ENCODE data around the gene CELF2.

Gene CELF2

GRCh38 chr10:10977978-10978377, 39.7 kb upstream of the CELF2 start (continued):
- TF ChIP-seq, protein P1, sequence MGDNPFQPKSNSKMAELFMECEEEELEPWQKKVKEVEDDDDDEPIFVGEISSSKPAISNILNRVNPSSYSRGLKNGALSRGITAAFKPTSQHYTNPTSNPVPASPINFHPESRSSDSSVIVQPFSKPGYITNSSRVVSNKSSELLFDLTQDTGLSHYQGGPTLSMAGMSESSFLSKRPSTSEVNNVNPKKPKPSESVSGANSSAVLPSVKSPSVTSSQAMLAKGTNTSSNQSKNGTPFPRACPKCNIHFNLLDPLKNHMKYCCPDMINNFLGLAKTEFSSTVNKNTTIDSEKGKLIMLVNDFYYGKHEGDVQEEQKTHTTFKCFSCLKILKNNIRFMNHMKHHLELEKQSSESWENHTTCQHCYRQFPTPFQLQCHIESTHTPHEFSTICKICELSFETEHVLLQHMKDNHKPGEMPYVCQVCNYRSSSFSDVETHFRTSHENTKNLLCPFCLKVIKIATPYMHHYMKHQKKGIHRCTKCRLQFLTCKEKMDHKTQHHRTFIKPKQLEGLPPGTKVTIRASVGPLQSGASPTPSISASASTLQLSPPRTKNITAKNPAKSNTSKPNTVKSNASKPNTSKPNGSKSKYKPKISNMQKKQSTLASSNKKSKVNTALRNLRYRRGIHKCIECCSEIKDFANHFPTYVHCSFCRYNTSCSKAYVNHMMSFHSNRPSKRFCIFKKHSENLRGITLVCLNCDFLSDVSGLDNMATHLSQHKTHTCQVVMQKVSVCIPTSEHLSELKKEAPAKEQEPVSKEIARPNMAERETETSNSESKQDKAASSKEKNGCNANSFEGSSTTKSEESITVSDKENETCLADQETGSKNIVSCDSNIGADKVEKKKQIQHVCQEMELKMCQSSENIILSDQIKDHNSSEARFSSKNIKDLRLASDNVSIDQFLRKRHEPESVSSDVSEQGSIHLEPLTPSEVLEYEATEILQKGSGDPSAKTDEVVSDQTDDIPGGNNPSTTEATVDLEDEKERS (tag by site-specific recombination; IDR thresholded peaks at IDR 0.05), result no peak

GRCh38 chr10:10985361-10985760, 32.3 kb upstream of the CELF2 start:
- CTCF ChIA-PET, result interaction anchor here (0.6 kb wide), 1 partner anchor 460 kb away, joined by 4 read pairs; no protein-coding TSS in a partner anchor
- Histone ChIP-seq H3K36me3 (ENCODE audit: control insufficient read depth in 2 of 2, insufficient read depth in 1 of 2, low read length in 2 of 2) (no peaks in the 10 kb centered on the region), H3K27ac (ENCODE audit: extremely low read depth, low read depth, low read length) (no peak overlapping the region), H3K9me3 (ENCODE audit: control insufficient read depth, insufficient read depth, low read depth, low read length) (no peaks in the 10 kb centered on the region), H3K4me3 (ENCODE audit: low read depth, low read length) (no peak overlapping the region), H3K4me1 (ENCODE audit: control insufficient read depth, insufficient read depth, low read length) (peaks cover 11% of the 10 kb centered on the region)
- TF ChIP-seq ZNF174 (tag by site-specific recombination; IDR thresholded peaks at IDR 0.05), result no peak
- no peak for TF ChIP-seq ZNF548 (tag by site-specific recombination; IDR thresholded peaks at IDR 0.05)
- no peak for TF ChIP-seq ZNF514 (tag by site-specific recombination; IDR thresholded peaks at IDR 0.05)
- TF ChIP-seq ZNF768 (tag by site-specific recombination; IDR thresholded peaks at IDR 0.05), result no peak
- TF ChIP-seq, protein P2, sequence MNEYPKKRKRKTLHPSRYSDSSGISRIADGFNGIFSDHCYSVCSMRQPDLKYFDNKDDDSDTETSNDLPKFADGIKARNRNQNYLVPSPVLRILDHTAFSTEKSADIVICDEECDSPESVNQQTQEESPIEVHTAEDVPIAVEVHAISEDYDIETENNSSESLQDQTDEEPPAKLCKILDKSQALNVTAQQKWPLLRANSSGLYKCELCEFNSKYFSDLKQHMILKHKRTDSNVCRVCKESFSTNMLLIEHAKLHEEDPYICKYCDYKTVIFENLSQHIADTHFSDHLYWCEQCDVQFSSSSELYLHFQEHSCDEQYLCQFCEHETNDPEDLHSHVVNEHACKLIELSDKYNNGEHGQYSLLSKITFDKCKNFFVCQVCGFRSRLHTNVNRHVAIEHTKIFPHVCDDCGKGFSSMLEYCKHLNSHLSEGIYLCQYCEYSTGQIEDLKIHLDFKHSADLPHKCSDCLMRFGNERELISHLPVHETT (tag by site-specific recombination; IDR thresholded peaks at IDR 0.05), result no peak
- no peak for TF ChIP-seq ZNF248 (tag by site-specific recombination; IDR thresholded peaks at IDR 0.05)
- TF ChIP-seq ZSCAN4 (tag by site-specific recombination; IDR thresholded peaks at IDR 0.05), result no peak
- TF ChIP-seq ZNF580 (tag by site-specific recombination; IDR thresholded peaks at IDR 0.05), result no peak
- no peak for TF ChIP-seq ZNF621 (tag by site-specific recombination; IDR thresholded peaks at IDR 0.05)
- TF ChIP-seq ZNF211 (tag by site-specific recombination; IDR thresholded peaks at IDR 0.05; ENCODE audit: low read depth), result no peak
- POLR2A ChIA-PET, result no interaction called here

GRCh38 chr10:10986606-10987005, 31.1 kb upstream of the CELF2 start:
- Histone ChIP-seq H3K4me1 (ENCODE audit: control insufficient read depth, insufficient read depth, low read length) (peaks cover 13% of the 10 kb centered on the region), H3K36me3 (ENCODE audit: control insufficient read depth in 2 of 2, insufficient read depth in 1 of 2, low read length in 2 of 2) (no peaks in the 10 kb centered on the region), H3K4me3 (ENCODE audit: low read depth, low read length) (no peak overlapping the region), H3K27ac (ENCODE audit: extremely low read depth, low read depth, low read length) (no peak overlapping the region), H3K9me3 (ENCODE audit: control insufficient read depth, insufficient read depth, low read depth, low read length) (no peaks in the 10 kb centered on the region)
- ChIA-PET CTCF (interaction anchor here (0.8 kb wide), 1 partner anchor 30 kb away, joined by 3 read pairs; no protein-coding TSS in a partner anchor), POLR2A (no interaction called here)
- TF ChIP-seq TRIM28 (IDR thresholded peaks at IDR 0.05; ENCODE audit: borderline replicate concordance, low read length) (no peak), ZNF76 (tag by site-specific recombination; IDR thresholded peaks at IDR 0.05; ENCODE audit: borderline replicate concordance, low read depth) (no peak), ZNF660 (tag by site-specific recombination; IDR thresholded peaks at IDR 0.05) (no peak), GLI2 (tag by site-specific recombination; IDR thresholded peaks at IDR 0.05; ENCODE audit: borderline replicate concordance, low read depth) (no peak), GLI4 (tag by site-specific recombination; IDR thresholded peaks at IDR 0.05) (no peak), ZNF174 (tag by site-specific recombination; IDR thresholded peaks at IDR 0.05) (no peak), ZNF266 (tag by site-specific recombination; IDR thresholded peaks at IDR 0.05; ENCODE audit: low read depth) (no peak), MZF1 (tag by site-specific recombination; IDR thresholded peaks at IDR 0.05; ENCODE audit: borderline replicate concordance) (no peak), ZNF10 (tag by site-specific recombination; IDR thresholded peaks at IDR 0.05) (no peak), YY1 (tag by site-specific recombination; IDR thresholded peaks at IDR 0.05) (no peak), KLF1 (tag by site-specific recombination; IDR thresholded peaks at IDR 0.05) (no peak), ZBTB44 (tag by site-specific recombination; IDR thresholded peaks at IDR 0.05) (no peak)
- TF ChIP-seq, protein P3, sequence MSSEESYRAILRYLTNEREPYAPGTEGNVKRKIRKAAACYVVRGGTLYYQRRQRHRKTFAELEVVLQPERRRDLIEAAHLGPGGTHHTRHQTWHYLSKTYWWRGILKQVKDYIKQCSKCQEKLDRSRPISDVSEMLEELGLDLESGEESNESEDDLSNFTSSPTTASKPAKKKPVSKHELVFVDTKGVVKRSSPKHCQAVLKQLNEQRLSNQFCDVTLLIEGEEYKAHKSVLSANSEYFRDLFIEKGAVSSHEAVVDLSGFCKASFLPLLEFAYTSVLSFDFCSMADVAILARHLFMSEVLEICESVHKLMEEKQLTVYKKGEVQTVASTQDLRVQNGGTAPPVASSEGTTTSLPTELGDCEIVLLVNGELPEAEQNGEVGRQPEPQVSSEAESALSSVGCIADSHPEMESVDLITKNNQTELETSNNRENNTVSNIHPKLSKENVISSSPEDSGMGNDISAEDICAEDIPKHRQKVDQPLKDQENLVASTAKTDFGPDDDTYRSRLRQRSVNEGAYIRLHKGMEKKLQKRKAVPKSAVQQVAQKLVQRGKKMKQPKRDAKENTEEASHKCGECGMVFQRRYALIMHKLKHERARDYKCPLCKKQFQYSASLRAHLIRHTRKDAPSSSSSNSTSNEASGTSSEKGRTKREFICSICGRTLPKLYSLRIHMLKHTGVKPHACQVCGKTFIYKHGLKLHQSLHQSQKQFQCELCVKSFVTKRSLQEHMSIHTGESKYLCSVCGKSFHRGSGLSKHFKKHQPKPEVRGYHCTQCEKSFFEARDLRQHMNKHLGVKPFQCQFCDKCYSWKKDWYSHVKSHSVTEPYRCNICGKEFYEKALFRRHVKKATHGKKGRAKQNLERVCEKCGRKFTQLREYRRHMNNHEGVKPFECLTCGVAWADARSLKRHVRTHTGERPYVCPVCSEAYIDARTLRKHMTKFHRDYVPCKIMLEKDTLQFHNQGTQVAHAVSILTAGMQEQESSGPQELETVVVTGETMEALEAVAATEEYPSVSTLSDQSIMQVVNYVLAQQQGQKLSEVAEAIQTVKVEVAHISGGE (tag by site-specific recombination; conservative IDR thresholded peaks at IDR 0.05; ENCODE audit: low read depth), result no peak
